Progenitor cell of endocrine pancreas (in vitro differentiated cells): Measurements from ENCODE around the gene PTTG1IP2. TPM values are rescaled to one million over a fixed set of nuclear protein-coding genes. Genes with fewer than 3 reads are reported as not detected.

ENCODE experiments used
- DNase-seq: peaks from one replicate; pipeline ENCODE4 v3.0.0; 2021; ENCODE audit warnings: low spot score; ENCODE audit not compliant: unreplicated experiment
- H3K27ac Mint-ChIP-seq: 2 replicates; pipeline ENCODE4 v1.8.0; 2021; ENCODE audit warnings: mild to moderate bottlenecking, moderate library complexity, mixed read lengths
- H3K27me3 Mint-ChIP-seq: 2 replicates; pipeline ENCODE4 v1.8.0; 2021; ENCODE audit warnings: mixed read lengths
- H3K36me3 Mint-ChIP-seq: 2 replicates; pipeline ENCODE4 v1.8.0; 2022; ENCODE audit warnings: mixed read lengths; ENCODE audit not compliant: insufficient read depth
- H3K4me1 Mint-ChIP-seq: 2 replicates; pipeline ENCODE4 v1.8.0; 2021; ENCODE audit warnings: low read depth, mixed read lengths
- H3K4me3 Mint-ChIP-seq: 2 replicates; pipeline ENCODE4 v1.8.0; 2021; ENCODE audit warnings: low read depth, mild to moderate bottlenecking, moderate library complexity, mixed read lengths
- H3K9me3 Mint-ChIP-seq: 2 replicates; pipeline ENCODE4 v1.8.0; 2021; ENCODE audit warnings: low read depth, mixed read lengths
- CTCF ChIP-seq: fragments of 200-600 bp; sonication (generic); IDR thresholded peaks from one replicate; pipeline ENCODE4 v1.5.0; 2021; ENCODE audit warnings: antibody characterized with exemption, mild to moderate bottlenecking; ENCODE audit not compliant: unreplicated experiment
- long read RNA-seq: library from polyadenylated mRNA; unstranded; transcript quantifications from one replicate; pipeline ENCODE4 v2.0.0, GENCODE V29; 2020
- total RNA-seq: library from RNA; stranded (reverse); gene quantifications from 2 replicates; pipeline ENCODE4 v1.2.1, GENCODE V29; 2021

PTTG1IP2 gene
- not detected in 2 replicates for total RNA-seq
- long read RNA-seq, result 0 reads

- Mint-ChIP-seq H3K27ac (no peak within 1 kb of the TSS), H3K36me3 (peaks cover 4% of the 10 kb centered on the region), H3K27me3 (no peaks in the 10 kb centered on the region), H3K4me1 (no peaks in the 10 kb centered on the region), H3K9me3 (peaks cover 10% of the 10 kb centered on the region), H3K4me3 (no peak within 1 kb of the TSS)
- no peak for TF ChIP-seq CTCF
- DNase-seq, result no peak
These were observed at the start of gene PTTG1IP2 for GRCh38 chr7:90469554-90469953. Gene PTTG1IP2, plus strand, starts transcription at chr7:90469639. Its CDS starts 148 bp downstream, at chr7:90469787.

GRCh38 chr7:90421651-90422050 is 47.8 kb upstream of the PTTG1IP2 start:
- Mint-ChIP-seq H3K9me3 (no peaks in the 10 kb centered on the region), H3K4me1 (no peaks in the 10 kb centered on the region), H3K36me3 (no peaks in the 10 kb centered on the region), H3K4me3 (no peak overlapping the region), H3K27ac (no peak overlapping the region), H3K27me3 (no peaks in the 10 kb centered on the region)
- DNase-seq, result no peak
- no peak for TF ChIP-seq CTCF

- H3K9me3 Mint-ChIP-seq, result no peaks in the 10 kb centered on the region
These were observed 44.7 kb upstream of the PTTG1IP2 start for GRCh38 chr7:90424720-90425119.

GRCh38 chr7:90425376-90425775 is 44.1 kb upstream of the PTTG1IP2 start:
- Mint-ChIP-seq H3K27ac (no peak overlapping the region), H3K9me3 (no peaks in the 10 kb centered on the region), H3K4me1 (no peaks in the 10 kb centered on the region), H3K36me3 (no peaks in the 10 kb centered on the region), H3K27me3 (no peaks in the 10 kb centered on the region), H3K4me3 (no peak overlapping the region)
- no peak for DNase-seq
- no peak for TF ChIP-seq CTCF

More at GRCh38 chr7:90424720-90425119, 44.7 kb upstream of the PTTG1IP2 start:
- H3K27ac Mint-ChIP-seq, result no peak overlapping the region
- H3K36me3 Mint-ChIP-seq, result no peaks in the 10 kb centered on the region
- no peak for TF ChIP-seq CTCF
- no peaks in the 10 kb centered on the region for H3K27me3 Mint-ChIP-seq
- no peaks in the 10 kb centered on the region for H3K4me1 Mint-ChIP-seq
- no peak overlapping the region for H3K4me3 Mint-ChIP-seq
- DNase-seq, result no peak

- Mint-ChIP-seq H3K27ac (no peak overlapping the region), H3K27me3 (no peaks in the 10 kb centered on the region), H3K4me1 (no peaks in the 10 kb centered on the region), H3K9me3 (peaks cover 4% of the 10 kb centered on the region), H3K36me3 (no peaks in the 10 kb centered on the region), H3K4me3 (no peak overlapping the region)
- TF ChIP-seq CTCF, result no peak
- DNase-seq, result no peak
These were observed 38.6 kb upstream of the PTTG1IP2 start for GRCh38 chr7:90430614-90431460.
